H9 (cell line): ENCODE results near the gene PDCL3. TPM values are rescaled to one million over a fixed set of nuclear protein-coding genes. Genes with fewer than 3 reads are reported as not detected.

Experiments
- DNase-seq: peaks from one replicate; pipeline ENCODE4 v3.0.0-alpha.2; 2017
- H2AFZ ChIP-seq: one replicate; pipeline ENCODE4 v1.6.1; 2013; ENCODE audit warnings: mild to moderate bottlenecking, low read length, control low read depth, moderate library complexity
- H2AK5ac ChIP-seq: 2 replicates; pipeline ENCODE4 v1.6.1; 2013; ENCODE audit warnings: low read length, control low read depth, mixed read lengths; ENCODE audit not compliant: insufficient read length
- H2BK120ac ChIP-seq: one replicate; pipeline ENCODE4 v1.6.1; 2013; ENCODE audit warnings: low read depth, mild to moderate bottlenecking, low read length, control low read depth, inconsistent platforms; ENCODE audit not compliant: poor library complexity, severe bottlenecking
- H2BK12ac ChIP-seq: 2 replicates; pipeline ENCODE4 v1.6.1; 2013; ENCODE audit warnings: low read length, control low read depth, mixed read lengths, low read depth; ENCODE audit not compliant: insufficient read length
- H2BK15ac ChIP-seq: 2 replicates; pipeline ENCODE4 v1.6.1; 2013; ENCODE audit warnings: low read depth, low read length, control low read depth
- H2BK20ac ChIP-seq: one replicate; pipeline ENCODE4 v1.6.1; 2013; ENCODE audit warnings: low read depth, mild to moderate bottlenecking, low read length, control low read depth, inconsistent platforms; ENCODE audit not compliant: poor library complexity, severe bottlenecking
- H2BK5ac ChIP-seq: 2 replicates; pipeline ENCODE4 v1.6.1; 2013; ENCODE audit warnings: low read length, control low read depth, mixed read lengths; ENCODE audit not compliant: insufficient read length
- H3K14ac ChIP-seq: 2 replicates; pipeline ENCODE4 v1.6.1; 2013; ENCODE audit warnings: low read length, control low read depth; ENCODE audit not compliant: insufficient read depth
- H3K18ac ChIP-seq: 2 replicates; pipeline ENCODE4 v1.6.1; 2013; ENCODE audit warnings: low read depth, mild to moderate bottlenecking, mixed read lengths, low read length, control low read depth; ENCODE audit not compliant: insufficient read length
- H3K23ac ChIP-seq: 2 replicates; pipeline ENCODE4 v1.6.1; 2013; ENCODE audit warnings: low read length, control low read depth, mixed read lengths, low read depth; ENCODE audit not compliant: insufficient read length
- H3K23me2 ChIP-seq: 2 replicates; pipeline ENCODE4 v1.6.1; 2013; ENCODE audit warnings: low read depth, mild to moderate bottlenecking, mixed read lengths, low read length, control low read depth; ENCODE audit not compliant: insufficient read length, poor library complexity, severe bottlenecking
- H3K27ac ChIP-seq: 2 replicates; pipeline ENCODE4 v1.5.1; 2013; ENCODE audit warnings: low read length, control low read depth, mixed read lengths, low read depth; ENCODE audit not compliant: insufficient read length
- H3K27me3 ChIP-seq: 2 replicates; pipeline ENCODE4 v1.6.1; 2013; ENCODE audit warnings: low read length, control low read depth, inconsistent platforms; ENCODE audit not compliant: insufficient read depth
- H3K4ac ChIP-seq: 2 replicates; pipeline ENCODE4 v1.6.1; 2013; ENCODE audit warnings: low read depth, mild to moderate bottlenecking, control low read depth, inconsistent platforms, low read length, moderate library complexity
- H3K4me1 ChIP-seq: 2 replicates; pipeline ENCODE4 v1.6.1; 2013; ENCODE audit warnings: low read length, control low read depth, inconsistent platforms; ENCODE audit not compliant: insufficient read depth
- H3K4me2 ChIP-seq: 2 replicates; pipeline ENCODE4 v1.6.1; 2013; ENCODE audit warnings: low read length, control low read depth, mixed read lengths; ENCODE audit not compliant: insufficient read length, insufficient read depth
- H3K56ac ChIP-seq: 2 replicates; pipeline ENCODE4 v1.6.1; 2013; ENCODE audit warnings: low read depth, mild to moderate bottlenecking, mixed read lengths, low read length, control low read depth; ENCODE audit not compliant: insufficient read length
- H3K79me1 ChIP-seq: 2 replicates; pipeline ENCODE4 v1.6.1; 2013; ENCODE audit warnings: low read depth, mild to moderate bottlenecking, moderate library complexity, low read length, control low read depth, inconsistent platforms; ENCODE audit not compliant: insufficient read depth, poor library complexity, severe bottlenecking
- H3K79me2 ChIP-seq: 2 replicates; pipeline ENCODE4 v1.6.1; 2013; ENCODE audit warnings: low read length, control low read depth, inconsistent platforms; ENCODE audit not compliant: insufficient read depth
- H3K9ac ChIP-seq: 2 replicates; pipeline ENCODE4 v1.6.1; 2013; ENCODE audit warnings: low read length, control low read depth, mixed read lengths; ENCODE audit not compliant: insufficient read length; ENCODE audit errors: extremely low read depth
- H3K9me3 ChIP-seq: one replicate; pipeline ENCODE4 v1.6.1; 2013; ENCODE audit warnings: low read depth, low read length, inconsistent platforms; ENCODE audit not compliant: control insufficient read depth
- H3T11ph ChIP-seq: one replicate; pipeline ENCODE4 v1.6.1; 2013; ENCODE audit warnings: mild to moderate bottlenecking, low read length, control low read depth, inconsistent platforms
- H4K20me1 ChIP-seq: one replicate; pipeline ENCODE4 v1.6.1; 2013; ENCODE audit not compliant: control insufficient read depth, insufficient read length, insufficient read depth
- H4K5ac ChIP-seq: 2 replicates; pipeline ENCODE4 v1.6.1; 2013; ENCODE audit warnings: low read depth, mild to moderate bottlenecking, mixed read lengths, low read length, control low read depth; ENCODE audit not compliant: insufficient read length
- H4K8ac ChIP-seq: replicated peaks from 2 replicates; pipeline ENCODE4 v1.6.1; 2013; ENCODE audit warnings: low read length, control low read depth, mixed read lengths, low read depth; ENCODE audit not compliant: insufficient read length
- H4K91ac ChIP-seq: 2 replicates; pipeline ENCODE4 v1.6.1; 2013; ENCODE audit warnings: low read depth, mild to moderate bottlenecking, moderate library complexity, mixed read lengths, low read length, control low read depth; ENCODE audit not compliant: insufficient read length
- H3K27ac Mint-ChIP-seq, 3 experiments: 2 replicates in 2 of 3; 3 replicates in 1 of 3; pipeline ENCODE4 v1.8.0; 2020 to 2021; ENCODE audit warnings: mixed read lengths in 3 of 3, mild to moderate bottlenecking in 1 of 3, moderate library complexity in 1 of 3
- H3K27me3 Mint-ChIP-seq: 2 replicates; pipeline ENCODE4 v1.8.0; 2021; ENCODE audit warnings: low read depth, mild to moderate bottlenecking, moderate library complexity, mixed read lengths
- H3K36me3 Mint-ChIP-seq, 3 experiments: 2 replicates in 2 of 3; 3 replicates in 1 of 3; pipeline ENCODE4 v1.8.0; 2020 to 2021; ENCODE audit warnings: low read depth in 3 of 3, mixed read lengths in 3 of 3; ENCODE audit not compliant: insufficient read depth in 1 of 3
- H3K4me1 Mint-ChIP-seq, 2 experiments: 2 replicates each; pipeline ENCODE4 v1.8.0; 2020; ENCODE audit warnings: mixed read lengths in 2 of 2
- H3K4me3 Mint-ChIP-seq, 2 experiments: 2 replicates in 1 of 2; 3 replicates in 1 of 2; pipeline ENCODE4 v1.8.0; 2020 to 2021; ENCODE audit warnings: mild to moderate bottlenecking in 2 of 2, mixed read lengths in 2 of 2, moderate library complexity in 1 of 2
- H3K9me3 Mint-ChIP-seq, 2 experiments: 2 replicates in 1 of 2; 3 replicates in 1 of 2; pipeline ENCODE4 v1.8.0; 2020; ENCODE audit warnings: mild to moderate bottlenecking in 2 of 2, mixed read lengths in 2 of 2, moderate library complexity in 1 of 2
- CTCF ChIP-seq: fragments of 200-600 bp; sonication (generic); conservative IDR thresholded peaks from 3 replicates; pipeline ENCODE4 v1.8.0; 2021; ENCODE audit warnings: antibody characterized with exemption, mild to moderate bottlenecking
- WGBS: extraction: QIAGEN DNeasy Blood & Tissue Kit; methylation state at CpG from one replicate; pipeline ENCODE4 v1.1.7; 2013; ENCODE audit warnings: missing lambda C conversion rate, low lambda C conversion rate, mixed read lengths; ENCODE audit not compliant: insufficient read length; ENCODE audit errors: extremely low coverage; 5-methylcytosine and 5-hydroxymethylcytosine counted together
- total RNA-seq: library from RNA; stranded (reverse); gene quantifications from 2 replicates; pipeline ENCODE4 v1.2.1, GENCODE V29; 2021

Gene PDCL3
- total RNA-seq, 1 experiment from 2014 or later, result 39.4 TPM

GRCh38 chr2:100613719-100614118 lies 50.9 kb downstream of the PDCL3 start:
- Histone ChIP-seq H3K4me1 (no peaks in the 10 kb centered on the region), H3K18ac (no peak overlapping the region), H2AK5ac (no peak overlapping the region), H3K79me2 (no peaks in the 10 kb centered on the region), H4K20me1 (no peaks in the 10 kb centered on the region), H3K27ac (no peak overlapping the region), H3K79me1 (no peaks in the 10 kb centered on the region), H3K23me2 (peaks cover 2% of the 10 kb centered on the region), H3K23ac (no peak overlapping the region), H3K9ac (no peak overlapping the region), H3K27me3 (no peaks in the 10 kb centered on the region), H2BK20ac (no peak overlapping the region), H3K9me3 (no peaks in the 10 kb centered on the region), H2BK120ac (no peak overlapping the region), H3K4ac (no peak overlapping the region), H2AFZ (no peak overlapping the region), H4K91ac (no peak overlapping the region), H2BK15ac (no peak overlapping the region), H4K8ac (no peak overlapping the region), H3K14ac (no peak overlapping the region), H4K5ac (no peak overlapping the region), H3K56ac (no peak overlapping the region), H3T11ph (no peak overlapping the region), H2BK12ac (no peak overlapping the region), H3K4me2 (no peak overlapping the region), H2BK5ac (no peak overlapping the region)
- Mint-ChIP-seq H3K36me3 (no peaks in the 10 kb centered on the region), H3K27me3 (no peaks in the 10 kb centered on the region), H3K9me3 (no peaks in the 10 kb centered on the region), H3K27ac (no peak overlapping the region), H3K4me1 (no peaks in the 10 kb centered on the region), H3K4me3 (no peak overlapping the region)
- DNase-seq, result no peak
- WGBS, result no CpG with 5 or more reads among the region's 1 CpG
- TF ChIP-seq CTCF, result no peak
